GM18909 (cell line): ENCODE results near the gene MYL5.
"Not testable (repeated sequence)": the region's sequence is repeated elsewhere in the genome, so short reads cannot be mapped to it uniquely, and the experiment has no call there.

Source experiments
- ATAC-seq: cut with Tn5 transposase; IDR thresholded peaks from one replicate; pipeline ENCODE4 v1.9.1; 2021; ENCODE audit warnings: mild to moderate bottlenecking; ENCODE audit not compliant: unreplicated experiment, poor library complexity

MYL5 gene

DNA sequence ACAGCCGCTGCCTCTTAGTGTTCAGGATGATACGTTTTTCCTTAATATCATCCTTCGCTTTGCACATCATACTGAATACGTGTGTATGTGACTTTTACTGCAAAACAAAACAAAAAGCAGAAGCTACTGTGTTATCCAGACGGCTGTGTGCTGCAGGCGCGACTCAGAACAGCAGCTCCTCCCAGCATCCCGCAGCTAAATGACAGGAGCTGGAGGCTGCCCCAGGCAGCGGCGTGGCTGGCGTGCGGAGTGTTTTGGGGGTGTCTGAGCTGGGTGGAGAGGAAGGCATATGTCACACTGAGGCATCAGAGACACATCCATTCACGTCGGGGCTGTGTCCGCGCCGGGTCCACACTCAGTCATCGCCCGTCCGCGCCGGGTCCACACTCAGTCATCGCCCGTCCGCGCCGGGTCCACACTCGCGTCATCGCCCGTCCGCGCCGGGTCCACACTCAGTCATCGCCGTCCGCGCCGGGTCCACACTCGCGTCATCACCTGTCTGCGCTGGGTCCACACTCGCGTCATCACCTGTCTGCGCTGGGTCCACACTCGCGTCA is 47.9 kb downstream of the MYL5 start:
- ATAC-seq: no peak

GRCh38 chr4:722851-723360 is 48.6 kb downstream of the MYL5 start:
- no peak for ATAC-seq

GRCh38 chr4:723751-724530 is 49.6 kb downstream of the MYL5 start:
- ATAC-seq: no peak

DNA sequence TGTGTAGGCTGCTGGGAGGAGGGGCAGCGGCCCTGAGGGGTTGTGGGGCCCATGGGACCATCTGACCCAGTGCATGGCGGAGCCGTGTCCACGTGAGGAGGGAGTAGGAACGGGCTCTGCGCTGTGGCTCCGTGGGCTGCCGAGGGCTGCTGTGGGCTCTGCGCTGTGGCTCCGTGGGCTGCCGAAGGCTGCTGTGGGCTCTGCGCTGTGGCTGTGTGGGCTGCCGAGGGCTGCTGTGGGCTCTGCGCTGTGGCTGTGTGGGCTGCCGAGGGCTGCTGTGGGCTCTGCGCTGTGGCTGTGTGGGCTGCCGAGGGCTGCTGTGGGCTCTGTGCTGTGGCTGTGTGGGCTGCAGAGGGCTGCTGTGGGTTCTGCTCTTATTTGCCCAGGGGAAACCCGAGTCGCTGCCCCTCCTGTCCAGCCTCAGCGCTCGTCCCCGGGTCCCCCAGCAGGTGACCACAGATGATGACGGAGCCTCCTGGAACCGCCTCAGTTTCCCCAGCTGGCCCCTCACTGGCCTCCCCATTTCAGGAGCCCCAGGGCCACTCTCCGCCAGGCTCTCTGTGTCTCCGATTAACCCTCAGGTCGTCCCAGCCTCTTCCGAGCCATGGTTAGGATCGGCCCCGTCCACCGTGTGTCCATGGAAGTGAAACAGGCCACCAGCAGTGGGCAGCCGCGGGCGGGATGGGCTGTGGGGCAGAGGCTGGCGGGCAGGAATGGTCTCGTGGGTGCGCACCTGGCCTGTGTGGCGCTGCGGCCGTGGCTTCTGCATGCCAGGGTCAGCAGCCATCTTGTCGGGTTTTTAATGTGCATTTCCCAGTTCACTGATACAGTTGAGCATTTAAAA is 51.3 kb downstream of the MYL5 start:
- ATAC-seq: no peak

DNA sequence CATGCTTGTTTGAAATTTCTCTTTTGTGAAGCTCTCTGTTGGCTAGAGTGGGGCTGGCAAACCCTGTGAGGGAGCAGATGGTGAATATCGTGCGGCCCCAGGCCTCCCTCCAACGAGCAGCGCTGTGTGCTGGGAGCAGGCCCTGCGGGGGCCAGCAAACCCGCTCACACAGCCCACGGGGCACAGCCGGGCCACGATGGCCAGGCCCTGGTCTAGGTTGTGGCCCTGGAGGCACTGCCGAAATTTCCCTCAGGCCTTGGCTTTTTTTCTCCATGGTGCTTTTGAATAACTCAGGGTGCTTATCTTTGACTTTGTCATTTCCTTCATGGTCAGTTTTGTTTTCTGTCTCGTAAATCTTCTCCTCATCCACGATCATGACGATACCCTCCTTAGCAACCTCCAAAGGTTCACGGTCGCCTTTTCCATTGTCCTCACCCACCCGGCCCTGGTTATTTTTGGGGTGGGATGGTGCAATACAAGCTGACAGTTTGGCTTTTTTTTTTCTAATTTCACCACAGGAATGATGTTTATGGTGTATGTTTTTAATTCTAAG is 52.0 kb downstream of the MYL5 start:
- no peak for ATAC-seq

GRCh38 chr4:726838-727237 is 52.5 kb downstream of the MYL5 start:
- no peak for ATAC-seq

GRCh38 chr4:727576-727975 is 53.2 kb downstream of the MYL5 start:
- ATAC-seq: no peak

GRCh38 chr4:729336-730315 is 55.3 kb downstream of the MYL5 start:
- no peak for ATAC-seq

GRCh38 chr4:730511-730910 is 56.2 kb downstream of the MYL5 start:
- ATAC-seq: no peak

GRCh38 chr4:730946-731904 is 56.9 kb downstream of the MYL5 start:
- ATAC-seq: not testable (repeated sequence)
